ENCODE results near the gene PRKN. TPM values are rescaled to one million over a fixed set of nuclear protein-coding genes. Genes with fewer than 3 reads are reported as not detected.

Gene PRKN
- total and polyA plus RNA-seq, 9 donors = 3.0 to 15.0 (median 9.2) TPM

GRCh38 chr6:161455848-161456247 is 1271.7 kb downstream of the PRKN start:
- Histone ChIP-seq H3K4me3 (no peak overlapping the region), H3K27me3 (no peaks in the 10 kb centered on the region), H3K27ac (no peak overlapping the region), H3K36me3 (no peaks in the 10 kb centered on the region), H3K9me3 (no peaks in the 10 kb centered on the region), H3K4me1 (ENCODE audit: insufficient read depth) (no peaks in the 10 kb centered on the region)
- intact Hi-C loops (cut with DNase I) = no loop called here
- DNase-seq = no peak
- TF ChIP-seq POLR2A (IDR thresholded peaks at IDR 0.05) = no peak
- TF ChIP-seq, protein P1, sequence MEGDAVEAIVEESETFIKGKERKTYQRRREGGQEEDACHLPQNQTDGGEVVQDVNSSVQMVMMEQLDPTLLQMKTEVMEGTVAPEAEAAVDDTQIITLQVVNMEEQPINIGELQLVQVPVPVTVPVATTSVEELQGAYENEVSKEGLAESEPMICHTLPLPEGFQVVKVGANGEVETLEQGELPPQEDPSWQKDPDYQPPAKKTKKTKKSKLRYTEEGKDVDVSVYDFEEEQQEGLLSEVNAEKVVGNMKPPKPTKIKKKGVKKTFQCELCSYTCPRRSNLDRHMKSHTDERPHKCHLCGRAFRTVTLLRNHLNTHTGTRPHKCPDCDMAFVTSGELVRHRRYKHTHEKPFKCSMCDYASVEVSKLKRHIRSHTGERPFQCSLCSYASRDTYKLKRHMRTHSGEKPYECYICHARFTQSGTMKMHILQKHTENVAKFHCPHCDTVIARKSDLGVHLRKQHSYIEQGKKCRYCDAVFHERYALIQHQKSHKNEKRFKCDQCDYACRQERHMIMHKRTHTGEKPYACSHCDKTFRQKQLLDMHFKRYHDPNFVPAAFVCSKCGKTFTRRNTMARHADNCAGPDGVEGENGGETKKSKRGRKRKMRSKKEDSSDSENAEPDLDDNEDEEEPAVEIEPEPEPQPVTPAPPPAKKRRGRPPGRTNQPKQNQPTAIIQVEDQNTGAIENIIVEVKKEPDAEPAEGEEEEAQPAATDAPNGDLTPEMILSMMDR (IDR thresholded peaks at IDR 0.05) = no peak
- TF ChIP-seq EP300 (IDR thresholded peaks at IDR 0.05) = no peak
- 65 to 73% (median 66%) methylated on average over 5 of the region's 5 CpGs for WGBS, 3 donors

GRCh38 chr6:161453558-161453957 is 1274.0 kb downstream of the PRKN start:
- H3K9me3 ChIP-seq = no peaks in the 10 kb centered on the region
- intact Hi-C loops (cut with DNase I) = no loop called here
- no peaks in the 10 kb centered on the region for H3K27me3 ChIP-seq
- H3K36me3 ChIP-seq = no peaks in the 10 kb centered on the region
- WGBS, 3 donors = 85 to 88% (median 86%) methylated on average over 4 of the region's 4 CpGs
- TF ChIP-seq, protein P1 (IDR thresholded peaks at IDR 0.05) = no peak
- no peak for TF ChIP-seq POLR2A (IDR thresholded peaks at IDR 0.05)
- TF ChIP-seq EP300 (IDR thresholded peaks at IDR 0.05) = no peak
- no peak for DNase-seq
- H3K4me3 ChIP-seq = no peak overlapping the region
- H3K4me1 ChIP-seq (ENCODE audit: insufficient read depth) = no peaks in the 10 kb centered on the region
- no peak overlapping the region for H3K27ac ChIP-seq

- Histone ChIP-seq H3K9me3 (no peaks in the 10 kb centered on the region), H3K27me3 (no peaks in the 10 kb centered on the region), H3K4me1 (ENCODE audit: insufficient read depth) (no peaks in the 10 kb centered on the region), H3K36me3 (no peaks in the 10 kb centered on the region), H3K27ac (no peak overlapping the region), H3K4me3 (no peak overlapping the region)
- no peak for DNase-seq
- TF ChIP-seq POLR2A (IDR thresholded peaks at IDR 0.05) (no peak), EP300 (IDR thresholded peaks at IDR 0.05) (no peak)
- TF ChIP-seq, protein P1 (IDR thresholded peaks at IDR 0.05) = no peak
- WGBS, 3 donors = 91 to 93% (median 92%) methylated on average over 3 of the region's 3 CpGs
- intact Hi-C loops (cut with DNase I) = no loop called here
Observed at GRCh38 chr6:161452241-161452640, 1275.3 kb downstream of the PRKN start.

GRCh38 chr6:161449521-161449920 is 1278.0 kb downstream of the PRKN start:
- DNase-seq = no peak
- Histone ChIP-seq H3K27me3 (no peaks in the 10 kb centered on the region), H3K36me3 (no peaks in the 10 kb centered on the region), H3K27ac (no peak overlapping the region), H3K4me3 (no peak overlapping the region), H3K9me3 (no peaks in the 10 kb centered on the region), H3K4me1 (ENCODE audit: insufficient read depth) (peaks cover under 1% of the 10 kb centered on the region)
- TF ChIP-seq EP300 (IDR thresholded peaks at IDR 0.05) (no peak), POLR2A (IDR thresholded peaks at IDR 0.05) (no peak)
- TF ChIP-seq, protein P1 (IDR thresholded peaks at IDR 0.05) = no peak
- WGBS, 3 donors = 83 to 90% (median 87%) methylated on average over 3 of the region's 3 CpGs
- intact Hi-C loops (cut with DNase I) = no loop called here
